ENCODE results near the gene ZNF500. TPM values are rescaled to one million over a fixed set of nuclear protein-coding genes. Genes with fewer than 3 reads are reported as not detected.

The ZNF500 gene
- total and polyA plus RNA-seq, 4 donors = 3.0 to 7.4 (median 5.0) TPM

- TF ChIP-seq REST (IDR thresholded peaks at IDR 0.05) (no peak), NR2F2 (IDR thresholded peaks at IDR 0.05) (no peak)
These were observed 32.0 kb downstream of the ZNF500 start (continued) for GRCh38 chr16:4734730-4735535.

GRCh38 chr16:4734063-4734729, 32.8 kb downstream of the ZNF500 start, which contains the start of the genes ANKS3 and DNAAF8:
TSS of gene ANKS3 (minus strand) at chr16:4734271. CDS start at chr16:4730149, 4,122 bp downstream.
TSS of gene DNAAF8 (plus strand) at chr16:4734537. CDS start at chr16:4736515, 1,978 bp downstream.
- H3K4me1 ChIP-seq (ENCODE audit: control insufficient read depth in 4 of 4, insufficient read depth in 4 of 4, low read length in 3 of 4) = peaks cover 2 to 12% (median 9%) of the 10 kb centered on the region in 4 donors
- peaks cover 0 to 9% (median 4%) of the 10 kb centered on the region in 4 donors for H3K36me3 ChIP-seq (ENCODE audit: control insufficient read depth in 4 of 4, insufficient read depth in 3 of 4, low read depth in 1 of 4, low read length in 3 of 4)
- H3K4me3 ChIP-seq (ENCODE audit: low read depth in 1 of 3, low read length in 3 of 3) = peak within 1 kb of the TSS; percentile 79 to 92 (median 87)
- no peaks in the 10 kb centered on the region for H3K27me3 ChIP-seq (ENCODE audit: control insufficient read depth in 4 of 4, insufficient read depth in 4 of 4, low read length in 3 of 4)
- TF ChIP-seq RXRA (IDR thresholded peaks at IDR 0.05) = peak in 1 of 2 donors; percentile 24
- no peak for TF ChIP-seq FOXA2 (IDR thresholded peaks at IDR 0.05)
- peak in 1 of 2 donors; percentile 40 for TF ChIP-seq RAD21 (IDR thresholded peaks at IDR 0.05)
- TF ChIP-seq, protein P1, sequence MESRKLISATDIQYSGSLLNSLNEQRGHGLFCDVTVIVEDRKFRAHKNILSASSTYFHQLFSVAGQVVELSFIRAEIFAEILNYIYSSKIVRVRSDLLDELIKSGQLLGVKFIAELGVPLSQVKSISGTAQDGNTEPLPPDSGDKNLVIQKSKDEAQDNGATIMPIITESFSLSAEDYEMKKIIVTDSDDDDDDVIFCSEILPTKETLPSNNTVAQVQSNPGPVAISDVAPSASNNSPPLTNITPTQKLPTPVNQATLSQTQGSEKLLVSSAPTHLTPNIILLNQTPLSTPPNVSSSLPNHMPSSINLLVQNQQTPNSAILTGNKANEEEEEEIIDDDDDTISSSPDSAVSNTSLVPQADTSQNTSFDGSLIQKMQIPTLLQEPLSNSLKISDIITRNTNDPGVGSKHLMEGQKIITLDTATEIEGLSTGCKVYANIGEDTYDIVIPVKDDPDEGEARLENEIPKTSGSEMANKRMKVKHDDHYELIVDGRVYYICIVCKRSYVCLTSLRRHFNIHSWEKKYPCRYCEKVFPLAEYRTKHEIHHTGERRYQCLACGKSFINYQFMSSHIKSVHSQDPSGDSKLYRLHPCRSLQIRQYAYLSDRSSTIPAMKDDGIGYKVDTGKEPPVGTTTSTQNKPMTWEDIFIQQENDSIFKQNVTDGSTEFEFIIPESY (IDR thresholded peaks at IDR 0.05) = peak; percentile 34
- no peak for TF ChIP-seq MAX (IDR thresholded peaks at IDR 0.05)
- TF ChIP-seq SP1 (IDR thresholded peaks at IDR 0.05) = peak; percentile 85
- TF ChIP-seq YY1 (IDR thresholded peaks at IDR 0.05) = peak; percentile 56
- TF ChIP-seq HNF4A (conservative IDR thresholded peaks at IDR 0.05) = no peak
- no peak for TF ChIP-seq NR2F2 (IDR thresholded peaks at IDR 0.05)
- TF ChIP-seq, protein P2, sequence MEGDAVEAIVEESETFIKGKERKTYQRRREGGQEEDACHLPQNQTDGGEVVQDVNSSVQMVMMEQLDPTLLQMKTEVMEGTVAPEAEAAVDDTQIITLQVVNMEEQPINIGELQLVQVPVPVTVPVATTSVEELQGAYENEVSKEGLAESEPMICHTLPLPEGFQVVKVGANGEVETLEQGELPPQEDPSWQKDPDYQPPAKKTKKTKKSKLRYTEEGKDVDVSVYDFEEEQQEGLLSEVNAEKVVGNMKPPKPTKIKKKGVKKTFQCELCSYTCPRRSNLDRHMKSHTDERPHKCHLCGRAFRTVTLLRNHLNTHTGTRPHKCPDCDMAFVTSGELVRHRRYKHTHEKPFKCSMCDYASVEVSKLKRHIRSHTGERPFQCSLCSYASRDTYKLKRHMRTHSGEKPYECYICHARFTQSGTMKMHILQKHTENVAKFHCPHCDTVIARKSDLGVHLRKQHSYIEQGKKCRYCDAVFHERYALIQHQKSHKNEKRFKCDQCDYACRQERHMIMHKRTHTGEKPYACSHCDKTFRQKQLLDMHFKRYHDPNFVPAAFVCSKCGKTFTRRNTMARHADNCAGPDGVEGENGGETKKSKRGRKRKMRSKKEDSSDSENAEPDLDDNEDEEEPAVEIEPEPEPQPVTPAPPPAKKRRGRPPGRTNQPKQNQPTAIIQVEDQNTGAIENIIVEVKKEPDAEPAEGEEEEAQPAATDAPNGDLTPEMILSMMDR (IDR thresholded peaks at IDR 0.05; ENCODE audit: low read depth, low read length, missing input control) = no peak
- TF ChIP-seq HNF4G (IDR thresholded peaks at IDR 0.05) = no peak
- TF ChIP-seq REST (IDR thresholded peaks at IDR 0.05) = peak; percentile 86
- no peak for TF ChIP-seq FOXA1 (IDR thresholded peaks at IDR 0.05)
- no peak for TF ChIP-seq TAF1 (conservative IDR thresholded peaks at IDR 0.05)
- TF ChIP-seq GABPA (IDR thresholded peaks at IDR 0.05 in 1 of 2, conservative IDR thresholded peaks at IDR 0.05 in 1 of 2) = peak; percentile 74 to 94
- TF ChIP-seq JUND (IDR thresholded peaks at IDR 0.05) = no peak
- TF ChIP-seq, protein P3, sequence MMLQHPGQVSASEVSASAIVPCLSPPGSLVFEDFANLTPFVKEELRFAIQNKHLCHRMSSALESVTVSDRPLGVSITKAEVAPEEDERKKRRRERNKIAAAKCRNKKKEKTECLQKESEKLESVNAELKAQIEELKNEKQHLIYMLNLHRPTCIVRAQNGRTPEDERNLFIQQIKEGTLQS (IDR thresholded peaks at IDR 0.05) = no peak
- TF ChIP-seq EGR1 (IDR thresholded peaks at IDR 0.05; ENCODE audit: low read depth in 2 of 2) = no peak
- DNase-seq (ENCODE audit: low spot score) = peak; percentile 86
- H3K9me3 ChIP-seq (ENCODE audit: control insufficient read depth in 4 of 4, low read length in 3 of 4) = no peaks in the 10 kb centered on the region
- under 1% methylated on average over 70 of the region's 70 CpGs for WGBS
- peak within 1 kb of the TSS; percentile 84 to 92 for H3K27ac ChIP-seq (ENCODE audit: low read depth in 1 of 2, low read length in 2 of 2)
- peak within 1 kb of the TSS; percentile 0 to 75 for H3K9ac ChIP-seq (ENCODE audit: low read depth in 1 of 2, low read length in 2 of 2)
